HCT116 (cell line): ENCODE measurements around the gene ENPP5. TPM values are rescaled to one million over a fixed set of nuclear protein-coding genes. Genes with fewer than 3 reads are reported as not detected.

ENCODE experiments used
- ATAC-seq: fragments of 200-7000 bp; cut with Tn5 transposase; 2 replicates; pipeline ENCODE4 v1.9.1; 2020; ENCODE audit warnings: mild to moderate bottlenecking, moderate library complexity
- BruUV-seq: library from RNA; stranded (reverse); fragments of 400-500 nt; replicated peaks from 2 replicates; lab custom pipeline; 2021; lab: Mats Ljungman, UMichigan
- CTCF ChIA-PET: fragments of 300-600 bp; sonication (Branson Sonifier 250); formaldehyde crosslinking; loops from one replicate; lab custom pipeline; 2021; ENCODE audit warnings: antibody characterized with exemption; lab: Charles Lee
- POLR2A ChIA-PET: fragments of 300-600, 350-600 bp; sonication (Branson Sonifier 250); formaldehyde crosslinking; loops from one replicate; lab custom pipeline; 2021; ENCODE audit warnings: antibody characterized with exemption; lab: Charles Lee
- RAD21 ChIA-PET, 2 experiments: fragments of 300-600 bp; sonication (Branson Sonifier 250); formaldehyde crosslinking; loops; one replicate each; lab custom pipeline; 2023; ENCODE audit warnings: low total read pairs in 2 of 2; ENCODE audit not compliant: uncharacterized antibody in 2 of 2, unreplicated experiment in 2 of 2, low non-redundant PET in 1 of 2; lab: Charles Lee
- DNase-seq: peaks from one replicate; pipeline ENCODE4 v3.0.0-alpha.2; 2010; ENCODE audit warnings: low read depth, low spot score
- H2AFZ ChIP-seq: fragments of 200-600 bp; shearing (Covaris generic), sonication (generic); 2 replicates; pipeline ENCODE4 v1.6.1; 2017; ENCODE audit warnings: low read depth, mixed run types, mixed read lengths, antibody characterized with exemption, low read length; ENCODE audit not compliant: poor library complexity, severe bottlenecking
- H3K27ac ChIP-seq: 2 replicates; pipeline ENCODE4 v1.5.1; 2012; ENCODE audit warnings: low read depth, low read length
- H3K27me3 ChIP-seq: fragments of 200-600 bp; sonication (generic); 2 replicates; pipeline ENCODE4 v1.6.1; 2016; ENCODE audit warnings: mixed run types, low read length, mixed read lengths; ENCODE audit not compliant: insufficient read depth
- H3K36me3 ChIP-seq, 2 experiments: fragments of 200-500 bp in 1 of 2; fragments of 200-600 bp in 1 of 2; sonication (Bioruptor generic) in 1 of 2; sonication (generic) in 1 of 2; 2 replicates each; pipeline versions ENCODE4 v1.5.1 to v1.6.1; 2014 to 2016; ENCODE audit warnings: low read length in 2 of 2, inconsistent platforms in 1 of 2, mixed read lengths in 1 of 2, mixed run types in 1 of 2; ENCODE audit not compliant: insufficient read depth in 2 of 2, control insufficient read depth in 1 of 2
- H3K4me1 ChIP-seq, 2 experiments: fragments of 200-600 bp in 1 of 2; sonication (generic) in 1 of 2; 2 replicates each; pipeline versions ENCODE4 v1.5.1 to v1.6.1; 2012 to 2017; ENCODE audit warnings: low read length in 2 of 2, inconsistent platforms in 1 of 2, mild to moderate bottlenecking in 1 of 2, mixed read lengths in 1 of 2, mixed run types in 1 of 2, moderate library complexity in 1 of 2; ENCODE audit not compliant: insufficient read depth in 2 of 2, control insufficient read depth in 1 of 2
- H3K4me2 ChIP-seq: fragments of 200-600 bp; sonication (generic); 2 replicates; pipeline ENCODE4 v1.6.1; 2017; ENCODE audit warnings: mixed run types, low read length, mixed read lengths
- H3K4me3 ChIP-seq, 2 experiments: fragments of 200-600 bp in 1 of 2; sonication (generic) in 1 of 2; replicated peaks in 1 of 2; 2 replicates each; pipeline ENCODE4 v1.5.1; 2011 to 2016; ENCODE audit warnings: low read length in 2 of 2, control low read depth in 1 of 2, low read depth in 1 of 2, mild to moderate bottlenecking in 1 of 2, mixed read lengths in 1 of 2, mixed run types in 1 of 2
- H3K79me2 ChIP-seq: fragments of 200-600 bp; sonication (generic); 2 replicates; pipeline ENCODE4 v1.6.1; 2017; ENCODE audit warnings: mild to moderate bottlenecking, mixed run types, low read length, moderate library complexity, mixed read lengths; ENCODE audit not compliant: insufficient read depth
- H3K9ac ChIP-seq: fragments of 200-600 bp; sonication (generic); 2 replicates; pipeline ENCODE4 v1.6.1; 2016; ENCODE audit warnings: low read length, mixed read lengths
- H3K9me2 ChIP-seq: fragments of 200-600 bp; sonication (generic), shearing (Covaris generic); 2 replicates; pipeline ENCODE4 v1.6.1; 2017; ENCODE audit warnings: mixed run types, mild to moderate bottlenecking, moderate library complexity; ENCODE audit not compliant: insufficient read depth
- H3K9me3 ChIP-seq, 2 experiments: fragments of 200-500 bp in 1 of 2; fragments of 200-600 bp in 1 of 2; sonication (Bioruptor generic) in 1 of 2; sonication (generic) in 1 of 2; 2 replicates each; pipeline ENCODE4 v1.6.1; 2014 to 2017; ENCODE audit warnings: low read length in 2 of 2, mixed read lengths in 2 of 2, inconsistent platforms in 1 of 2, low read depth in 1 of 2, mild to moderate bottlenecking in 1 of 2, mixed run types in 1 of 2, moderate library complexity in 1 of 2; ENCODE audit not compliant: control insufficient read depth in 1 of 2, insufficient read depth in 1 of 2
- H4K20me1 ChIP-seq: fragments of 200-600 bp; sonication (generic), shearing (Covaris generic); 2 replicates; pipeline ENCODE4 v1.6.1; 2017; ENCODE audit warnings: mixed run types, mild to moderate bottlenecking, moderate library complexity; ENCODE audit not compliant: insufficient read depth
- CBX3 ChIP-seq: IDR thresholded peaks from 2 replicates; pipeline ENCODE4 v1.6.1; 2012; ENCODE audit warnings: low read depth
- CEBPB ChIP-seq: IDR thresholded peaks from 2 replicates; pipeline ENCODE4 v1.6.1; 2012; ENCODE audit warnings: low read depth
- SP1 ChIP-seq: IDR thresholded peaks from 2 replicates; pipeline ENCODE4 v1.6.1; 2012; ENCODE audit warnings: low read depth
- ZNF274 ChIP-seq: fragments of 200-500 bp; sonication (Bioruptor generic); IDR thresholded peaks from 2 replicates; pipeline ENCODE4 v1.6.1; 2014; ENCODE audit warnings: mild to moderate bottlenecking, low read depth, low read length, inconsistent platforms
- intact Hi-C: fragments of 100-400 bp; cut with micrococcal nuclease; formaldehyde crosslinking; loops from 2 replicates; pipeline ENCODE4 v1.10.0; 2022
- total RNA-seq: library from RNA; stranded (reverse); gene quantifications from one replicate; pipeline ENCODE4 v1.2.1, GENCODE V29; 2021; ENCODE audit not compliant: unreplicated experiment
- TF ChIP-seq, protein P1 (sequence below), 3 experiments: fragments of 200-600 bp in 1 of 3; sonication (generic) in 1 of 3; IDR thresholded peaks in 2 of 3; conservative IDR thresholded peaks in 1 of 3; 2 replicates each; pipeline ENCODE4 v1.5.1; 2012 to 2017; ENCODE audit warnings: low read depth in 2 of 3, low read length in 2 of 3, antibody characterized with exemption in 1 of 3, borderline replicate concordance in 1 of 3, control low read depth in 1 of 3, mild to moderate bottlenecking in 1 of 3, mixed read lengths in 1 of 3, mixed run types in 1 of 3, moderate library complexity in 1 of 3; ENCODE audit not compliant: insufficient read depth in 1 of 3
- TF ChIP-seq, protein P2 (sequence below): IDR thresholded peaks from 2 replicates; pipeline ENCODE4 v1.6.1; 2012; ENCODE audit warnings: low read depth

The ENPP5 gene
- total RNA-seq, 1 experiment from 2014 or later = 4.5 TPM

DNA sequence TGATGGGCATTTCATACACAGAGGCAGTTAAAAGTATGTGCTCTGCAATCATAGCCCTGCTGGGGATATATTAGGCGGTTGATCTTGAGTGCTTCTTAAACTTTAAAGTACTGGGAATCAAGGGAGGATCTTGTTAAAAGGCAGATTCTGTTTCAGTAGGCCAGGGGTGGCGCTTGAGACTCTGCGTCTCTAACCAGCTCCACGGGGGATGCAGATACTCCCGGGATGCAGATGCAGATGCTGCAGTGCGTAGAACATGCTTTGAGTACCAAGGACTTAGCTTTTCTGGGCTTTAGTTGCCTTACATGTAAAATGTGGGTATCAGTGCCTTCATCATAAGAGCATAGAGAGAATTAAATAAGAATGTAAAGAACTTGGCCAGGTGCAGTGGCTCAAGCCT lies 44.4 kb upstream of the ENPP5 start (continued):
- TF ChIP-seq, protein P1, sequence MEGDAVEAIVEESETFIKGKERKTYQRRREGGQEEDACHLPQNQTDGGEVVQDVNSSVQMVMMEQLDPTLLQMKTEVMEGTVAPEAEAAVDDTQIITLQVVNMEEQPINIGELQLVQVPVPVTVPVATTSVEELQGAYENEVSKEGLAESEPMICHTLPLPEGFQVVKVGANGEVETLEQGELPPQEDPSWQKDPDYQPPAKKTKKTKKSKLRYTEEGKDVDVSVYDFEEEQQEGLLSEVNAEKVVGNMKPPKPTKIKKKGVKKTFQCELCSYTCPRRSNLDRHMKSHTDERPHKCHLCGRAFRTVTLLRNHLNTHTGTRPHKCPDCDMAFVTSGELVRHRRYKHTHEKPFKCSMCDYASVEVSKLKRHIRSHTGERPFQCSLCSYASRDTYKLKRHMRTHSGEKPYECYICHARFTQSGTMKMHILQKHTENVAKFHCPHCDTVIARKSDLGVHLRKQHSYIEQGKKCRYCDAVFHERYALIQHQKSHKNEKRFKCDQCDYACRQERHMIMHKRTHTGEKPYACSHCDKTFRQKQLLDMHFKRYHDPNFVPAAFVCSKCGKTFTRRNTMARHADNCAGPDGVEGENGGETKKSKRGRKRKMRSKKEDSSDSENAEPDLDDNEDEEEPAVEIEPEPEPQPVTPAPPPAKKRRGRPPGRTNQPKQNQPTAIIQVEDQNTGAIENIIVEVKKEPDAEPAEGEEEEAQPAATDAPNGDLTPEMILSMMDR (IDR thresholded peaks at IDR 0.05 in 2 of 3, conservative IDR thresholded peaks at IDR 0.05 in 1 of 3; ENCODE audit: borderline replicate concordance in 1 of 3, insufficient read depth in 1 of 3, low read depth in 2 of 3, low read length in 2 of 3) = no peak
- TF ChIP-seq SP1 (no peak), ZNF274 (no peak), CBX3 (no peak)
- TF ChIP-seq, protein P2, sequence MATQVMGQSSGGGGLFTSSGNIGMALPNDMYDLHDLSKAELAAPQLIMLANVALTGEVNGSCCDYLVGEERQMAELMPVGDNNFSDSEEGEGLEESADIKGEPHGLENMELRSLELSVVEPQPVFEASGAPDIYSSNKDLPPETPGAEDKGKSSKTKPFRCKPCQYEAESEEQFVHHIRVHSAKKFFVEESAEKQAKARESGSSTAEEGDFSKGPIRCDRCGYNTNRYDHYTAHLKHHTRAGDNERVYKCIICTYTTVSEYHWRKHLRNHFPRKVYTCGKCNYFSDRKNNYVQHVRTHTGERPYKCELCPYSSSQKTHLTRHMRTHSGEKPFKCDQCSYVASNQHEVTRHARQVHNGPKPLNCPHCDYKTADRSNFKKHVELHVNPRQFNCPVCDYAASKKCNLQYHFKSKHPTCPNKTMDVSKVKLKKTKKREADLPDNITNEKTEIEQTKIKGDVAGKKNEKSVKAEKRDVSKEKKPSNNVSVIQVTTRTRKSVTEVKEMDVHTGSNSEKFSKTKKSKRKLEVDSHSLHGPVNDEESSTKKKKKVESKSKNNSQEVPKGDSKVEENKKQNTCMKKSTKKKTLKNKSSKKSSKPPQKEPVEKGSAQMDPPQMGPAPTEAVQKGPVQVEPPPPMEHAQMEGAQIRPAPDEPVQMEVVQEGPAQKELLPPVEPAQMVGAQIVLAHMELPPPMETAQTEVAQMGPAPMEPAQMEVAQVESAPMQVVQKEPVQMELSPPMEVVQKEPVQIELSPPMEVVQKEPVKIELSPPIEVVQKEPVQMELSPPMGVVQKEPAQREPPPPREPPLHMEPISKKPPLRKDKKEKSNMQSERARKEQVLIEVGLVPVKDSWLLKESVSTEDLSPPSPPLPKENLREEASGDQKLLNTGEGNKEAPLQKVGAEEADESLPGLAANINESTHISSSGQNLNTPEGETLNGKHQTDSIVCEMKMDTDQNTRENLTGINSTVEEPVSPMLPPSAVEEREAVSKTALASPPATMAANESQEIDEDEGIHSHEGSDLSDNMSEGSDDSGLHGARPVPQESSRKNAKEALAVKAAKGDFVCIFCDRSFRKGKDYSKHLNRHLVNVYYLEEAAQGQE = no peak

DNA sequence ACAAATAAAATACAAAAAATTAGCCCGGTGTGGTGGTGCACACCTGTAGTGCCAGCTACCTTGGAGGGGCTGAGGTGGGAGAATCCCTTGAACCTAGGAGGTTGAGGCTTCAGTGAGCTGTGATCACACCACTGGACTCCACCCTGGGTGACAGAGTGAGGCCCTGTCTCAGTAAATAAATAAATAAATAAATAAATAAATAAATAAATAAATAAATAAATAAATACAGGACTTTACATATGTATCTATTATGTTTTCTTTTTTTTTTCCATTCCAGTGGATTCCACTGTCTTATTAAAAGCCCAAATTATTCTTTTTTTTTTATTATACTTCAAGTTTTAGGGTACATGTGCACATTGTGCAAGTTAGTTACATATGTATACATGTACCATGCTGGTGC lies 41.1 kb upstream of the ENPP5 start:
- H4K20me1 ChIP-seq = no peaks in the 10 kb centered on the region
- no peak for DNase-seq
- H3K9ac ChIP-seq = no peak overlapping the region
- no peak overlapping the region for H2AFZ ChIP-seq
- ChIA-PET RAD21 (no interaction called here), CTCF (no interaction called here), POLR2A (no interaction called here)
- H3K9me3 ChIP-seq = no peaks in the 10 kb centered on the region
- no peak overlapping the region for H3K4me2 ChIP-seq
- ATAC-seq = no peak
- no TSS peak for BruUV-seq
- H3K4me3 ChIP-seq = no peak overlapping the region
- TF ChIP-seq CEBPB = no peak
- no peaks in the 10 kb centered on the region for H3K27me3 ChIP-seq
- H3K27ac ChIP-seq = no peak overlapping the region
- no peaks in the 10 kb centered on the region for H3K79me2 ChIP-seq
- H3K4me1 ChIP-seq = no peaks in the 10 kb centered on the region
- H3K9me2 ChIP-seq = no peaks in the 10 kb centered on the region
- no peaks in the 10 kb centered on the region for H3K36me3 ChIP-seq
- intact Hi-C loops = no loop called here
